Measurements from ENCODE around the gene PRX. TPM values are rescaled to one million over a fixed set of nuclear protein-coding genes. Genes with fewer than 3 reads are reported as not detected.

Gene PRX
- total and polyA plus RNA-seq, 2 of the 4 experiments (the other 2 are of a cell fraction), result 0.90 to 1.7 TPM

GRCh38 chr19:40374084-40374483 lies 39.1 kb downstream of the PRX start:
- no peak for TF ChIP-seq MAFK (IDR thresholded peaks at IDR 0.05; ENCODE audit: low read depth, low read length)
- TF ChIP-seq RAD21 (IDR thresholded peaks at IDR 0.05; ENCODE audit: low read length), result no peak
- TF ChIP-seq FOS (IDR thresholded peaks at IDR 0.05; ENCODE audit: low read depth, low read length), result no peak
- TF ChIP-seq SMC3 (IDR thresholded peaks at IDR 0.05; ENCODE audit: low read depth, low read length), result no peak
- no peak for TF ChIP-seq RCOR1 (IDR thresholded peaks at IDR 0.05; ENCODE audit: insufficient replicate concordance, low read length)
- TF ChIP-seq MAZ (IDR thresholded peaks at IDR 0.05; ENCODE audit: borderline replicate concordance, low read depth, low read length), result no peak
- no peak for TF ChIP-seq NFE2L2 (IDR thresholded peaks at IDR 0.05; ENCODE audit: low read depth, low read length)
- no peak for TF ChIP-seq CHD1 (IDR thresholded peaks at IDR 0.05; ENCODE audit: low read depth, low read length)
- TF ChIP-seq CEBPB (IDR thresholded peaks at IDR 0.05; ENCODE audit: low read depth, low read length), result no peak
- TF ChIP-seq ELK1 (IDR thresholded peaks at IDR 0.05; ENCODE audit: borderline replicate concordance, low read depth, low read length), result no peak
- TF ChIP-seq POLR2A (IDR thresholded peaks at IDR 0.05; ENCODE audit: low read depth, low read length), result no peak
- no peak for TF ChIP-seq RFX5 (IDR thresholded peaks at IDR 0.05; ENCODE audit: low read depth, low read length)
- TF ChIP-seq BHLHE40 (IDR thresholded peaks at IDR 0.05; ENCODE audit: low read depth, low read length), result no peak
- TF ChIP-seq USF2 (IDR thresholded peaks at IDR 0.05; ENCODE audit: low read depth, low read length), result no peak
- no peak for TF ChIP-seq MXI1 (IDR thresholded peaks at IDR 0.05; ENCODE audit: borderline replicate concordance, low read depth, low read length)
- no peak for TF ChIP-seq CTCF (conservative IDR thresholded peaks at IDR 0.05; ENCODE audit: low read depth, low read length)
- ATAC-seq (ENCODE audit: low read depth), result no peak
- Histone ChIP-seq H2BK15ac (ENCODE audit: low read depth, low read length) (no peak overlapping the region), H3K4me1 (ENCODE audit: control insufficient read depth, insufficient read depth, low read length) (no peaks in the 10 kb centered on the region), H3K4me2 (ENCODE audit: low read depth, low read length) (no peak overlapping the region), H3K4me3 (ENCODE audit: insufficient read depth, low read depth, low read length) (no peak overlapping the region), H3K9me1 (ENCODE audit: insufficient read depth, low read length) (peaks cover 14% of the 10 kb centered on the region; the same call in 1 of the 2 replicates), H3K9me3 (ENCODE audit: control insufficient read depth, insufficient read depth, low read length) (no peaks in the 10 kb centered on the region), H4K8ac (ENCODE audit: low read depth in 2 of 2, low read length in 2 of 2) (no peak overlapping the region), H3K14ac (replicated peaks; ENCODE audit: low read depth, low read length) (no peak overlapping the region), H3K27me3 (ENCODE audit: control insufficient read depth, insufficient read depth, low read length) (no peaks in the 10 kb centered on the region), H2BK120ac (ENCODE audit: low read depth, low read length) (no peak overlapping the region), H3K9ac (ENCODE audit: low read depth, low read length) (no peak overlapping the region), H2AFZ (replicated peaks; ENCODE audit: low read length, poor library complexity) (no peak overlapping the region), H2BK5ac (ENCODE audit: low read depth, low read length, poor library complexity, severe bottlenecking) (no peak overlapping the region), H2AK9ac (replicated peaks; ENCODE audit: low read depth, low read length, poor library complexity) (no peak overlapping the region), H3K27ac (ENCODE audit: insufficient read depth, low read length) (no peak overlapping the region), H4K91ac (ENCODE audit: insufficient read depth, low read depth, low read length) (no peak overlapping the region), H3K18ac (ENCODE audit: low read depth, low read length) (no peak overlapping the region), H3K4ac (ENCODE audit: low read depth, low read length) (no peak overlapping the region), H2BK20ac (ENCODE audit: low read depth, low read length) (no peak overlapping the region), H3K56ac (ENCODE audit: extremely low read depth, insufficient read depth, low read length) (no peak overlapping the region), H3K36me3 (ENCODE audit: control insufficient read depth, insufficient read depth, low read length) (peaks cover 68% of the 10 kb centered on the region), H2AK5ac (ENCODE audit: low read depth, low read length) (no peak overlapping the region), H3K23ac (ENCODE audit: low read depth, low read length) (no peak overlapping the region), H3K79me1 (ENCODE audit: low read depth in 1 of 2, low read length in 2 of 2) (peaks cover 2 to 4% of the 10 kb centered on the region in 2 experiments; a peak in 2 of 4 replicates), H4K5ac (ENCODE audit: low read depth, low read length) (no peak overlapping the region), H4K20me1 (ENCODE audit: insufficient read depth, low read length) (peaks cover 2% of the 10 kb centered on the region; the same call in 1 of the 2 replicates)
- intact Hi-C loops (cut with micrococcal nuclease), result no loop called here
- WGBS, 2 experiments (ENCODE audit: extremely low coverage in 2 of 2, insufficient read length in 1 of 2), result 97% methylated on average over 5 of the region's 7 CpGs; no CpG with 5 or more reads in 1 of the 2 experiments
- dilution Hi-C loops (cut with HindIII; ENCODE audit: low sequenced_read_pairs, unreplicated experiment), result no loop called here
- ChIA-PET CTCF (no interaction called here), POLR2A (ENCODE audit: unreplicated experiment) (no interaction called here)
- DNase-seq, result no peak
- BruUV-seq (replicated peaks), result no TSS peak
- in situ Hi-C loops (cut with MboI; ENCODE audit: low sequenced_read_pairs), result no loop called here
